ENCODE results near the gene GZMH.

GZMH gene

GRCh38 chr14:24566318-24566717 is 43.2 kb downstream of the GZMH start:
- no peak for TF ChIP-seq CTCF (IDR thresholded peaks at IDR 0.05; ENCODE audit: insufficient read depth, missing control alignments)
- DNase-seq (ENCODE audit: insufficient read length, low spot score), result no peak
- no peak for FAIRE-seq

GRCh38 chr14:24565766-24566165 is 43.7 kb downstream of the GZMH start:
- no peak for DNase-seq (ENCODE audit: insufficient read length, low spot score)
- FAIRE-seq, result no peak
- TF ChIP-seq CTCF (IDR thresholded peaks at IDR 0.05; ENCODE audit: insufficient read depth, missing control alignments), result no peak

GRCh38 chr14:24563505-24563904 is 46.0 kb downstream of the GZMH start:
- FAIRE-seq (no peak), DNase-seq (ENCODE audit: insufficient read length, low spot score) (no peak)
- TF ChIP-seq CTCF (IDR thresholded peaks at IDR 0.05; ENCODE audit: insufficient read depth, missing control alignments), result no peak

GRCh38 chr14:24556756-24557155 is 52.7 kb downstream of the GZMH start:
- DNase-seq (ENCODE audit: insufficient read length, low spot score) (no peak), FAIRE-seq (no peak)
- no peak for TF ChIP-seq CTCF (IDR thresholded peaks at IDR 0.05; ENCODE audit: insufficient read depth, missing control alignments)
